Measurements from ENCODE around the gene STK36. TPM values are rescaled to one million over a fixed set of nuclear protein-coding genes. Genes with fewer than 3 reads are reported as not detected.

STK36 gene
- total RNA-seq, 1 donor from 2014 or later, result 16.7 TPM

DNA sequence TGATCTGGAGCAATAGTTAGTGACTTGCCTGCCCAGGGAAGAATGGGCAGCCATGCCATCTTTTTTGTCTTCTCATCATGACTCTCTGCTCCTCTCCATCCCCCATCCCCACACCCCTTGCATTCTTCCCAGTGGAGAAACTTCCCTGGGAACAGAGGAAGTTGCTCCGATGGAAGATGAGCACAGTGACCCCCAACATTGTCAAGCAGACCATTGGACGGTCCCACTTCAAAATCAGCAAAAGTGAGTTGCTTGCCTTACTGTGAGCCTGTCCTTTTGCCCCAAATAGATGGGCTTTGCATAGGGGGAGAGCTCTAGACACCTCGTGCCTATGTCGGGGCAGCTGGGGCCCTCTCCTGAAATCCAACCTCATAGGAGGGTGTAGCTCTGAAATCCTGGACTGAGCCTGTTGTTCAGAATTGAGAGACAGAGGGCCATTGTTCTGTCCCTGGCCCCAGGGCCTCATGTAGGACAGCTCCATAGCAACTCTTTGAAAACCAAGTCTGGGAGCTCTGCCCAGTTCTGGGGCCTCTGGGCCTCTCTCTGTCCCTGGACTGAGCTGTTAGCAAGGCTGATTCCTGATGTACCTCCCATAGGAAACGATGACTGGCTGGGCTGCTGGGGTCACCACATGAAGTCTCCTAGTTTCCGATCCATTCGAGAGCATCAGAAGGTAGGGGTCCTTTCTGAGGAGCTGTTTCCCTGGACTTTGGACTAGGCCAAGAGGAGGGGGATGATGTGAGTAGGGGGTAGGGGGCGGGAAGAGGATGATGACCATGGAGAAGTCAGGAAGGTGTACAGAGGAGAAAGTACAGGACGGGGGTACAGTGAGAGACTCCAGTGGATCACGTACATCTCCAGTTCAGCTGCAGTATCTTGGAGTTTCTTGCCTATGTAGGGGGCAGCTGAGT, 73.9 kb downstream of the STK36 start:
- FAIRE-seq (peak; percentile 83), DNase-seq (ENCODE audit: low spot score in 2 of 2) (peak; percentile 63 to 72)

DNA sequence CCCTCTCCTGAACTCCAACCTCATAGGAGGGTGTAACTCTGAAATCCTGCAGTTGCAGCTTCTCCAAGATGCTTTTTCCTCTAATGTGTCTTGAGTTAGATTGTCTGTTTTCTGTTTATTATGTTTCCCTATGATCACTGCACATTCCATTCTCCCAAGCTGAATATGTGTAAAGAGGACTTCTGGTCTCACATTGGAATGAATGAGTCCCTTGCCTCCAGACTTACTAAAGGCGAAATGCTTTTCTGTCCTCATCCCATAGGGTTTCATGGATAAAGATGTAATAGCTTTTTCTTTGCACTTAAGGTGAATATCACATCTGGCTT, 74.5 kb downstream of the STK36 start:
- FAIRE-seq (no peak), DNase-seq (ENCODE audit: low spot score in 2 of 2) (no peak)

DNA sequence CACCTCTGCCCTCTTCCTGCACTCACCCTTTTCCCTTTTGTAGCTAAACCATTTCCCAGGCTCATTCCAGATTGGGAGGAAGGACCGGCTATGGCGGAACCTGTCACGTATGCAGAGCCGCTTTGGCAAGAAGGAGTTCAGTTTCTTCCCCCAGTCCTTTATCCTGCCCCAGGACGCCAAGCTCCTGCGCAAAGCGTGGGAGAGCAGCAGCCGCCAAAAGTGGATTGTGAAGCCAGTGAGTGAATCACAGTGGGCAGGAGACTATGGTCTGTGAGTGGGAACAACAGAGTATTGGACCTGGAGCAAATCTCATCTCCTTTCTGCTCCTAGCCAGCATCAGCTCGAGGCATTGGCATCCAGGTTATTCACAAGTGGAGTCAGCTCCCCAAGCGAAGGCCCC, 75.1 kb downstream of the STK36 start:
- no peak for DNase-seq (ENCODE audit: low spot score in 2 of 2)
- FAIRE-seq, result no peak

DNA sequence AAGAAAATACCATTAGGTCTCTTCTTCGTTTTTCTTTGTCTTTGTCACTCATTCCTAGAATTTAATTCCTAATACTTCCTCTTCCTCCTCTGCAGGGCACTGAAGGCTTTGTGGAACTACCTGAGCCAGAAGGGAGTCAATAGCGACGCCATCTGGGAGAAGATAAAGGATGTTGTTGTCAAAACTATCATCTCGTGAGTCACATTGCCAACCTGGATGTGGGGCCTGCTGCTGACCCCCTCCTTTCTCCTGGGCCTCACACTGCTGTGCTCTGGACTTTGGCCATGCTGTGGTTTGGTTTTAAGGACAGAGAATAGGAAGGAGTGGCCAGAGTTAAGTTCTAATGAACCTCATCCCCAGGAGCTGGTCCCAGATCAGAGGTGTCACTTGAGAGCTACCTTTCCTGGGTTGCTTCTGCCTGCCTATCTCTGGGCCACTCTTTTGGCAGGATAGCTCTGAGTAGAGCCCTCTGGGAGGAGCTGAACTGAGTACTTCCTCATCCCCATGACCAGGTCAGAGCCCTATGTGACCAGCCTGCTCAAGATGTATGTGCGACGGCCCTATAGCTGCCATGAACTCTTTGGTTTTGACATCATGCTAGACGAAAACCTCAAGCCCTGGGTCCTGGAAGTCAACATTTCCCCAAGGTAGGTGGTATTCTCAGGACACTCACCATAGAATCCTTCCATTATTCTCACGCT, 77.0 kb downstream of the STK36 start:
- DNase-seq (ENCODE audit: low spot score in 2 of 2) (no peak), FAIRE-seq (no peak)

Other genes starting within 250 kb of the STK36 start
- gene USP37, start 103.7 kb upstream of the STK36 start, total RNA-seq, result 34.6 TPM
- 47.3 TPM for gene CNOT9, start 103.2 kb upstream of the STK36 start, total RNA-seq
- gene PLCD4, start 64.2 kb upstream of the STK36 start, total RNA-seq, result 1.2 TPM
- 11.4 TPM for gene ZNF142, start 12.5 kb upstream of the STK36 start, total RNA-seq
- 28.9 TPM for gene BCS1L, start 12.4 kb upstream of the STK36 start, total RNA-seq
- gene RNF25, start 84 bp upstream of the STK36 start, total RNA-seq, result 28.1 TPM
- 9.8 TPM for gene TTLL4, start 38.7 kb downstream of the STK36 start, total RNA-seq
- gene CYP27A1, start 110.1 kb downstream of the STK36 start, total RNA-seq, result 2.9 TPM
- gene PRKAG3, start 159.7 kb downstream of the STK36 start, total RNA-seq, result not detected
- gene WNT6, start 187.7 kb downstream of the STK36 start, total RNA-seq, result not detected
- not detected for gene WNT10A, start 208.8 kb downstream of the STK36 start, total RNA-seq

Measured in frontal cortex (tissue), 4 donors.